Measurements from ENCODE around the gene RIPOR3.

Gene RIPOR3

GRCh38 chr20:50731055-50731929 lies 40.0 kb upstream of the RIPOR3 start, which contains the start of gene PARD6B:
Gene PARD6B, plus strand, starts transcription at chr20:50731580. Its CDS starts 207 bp downstream, at chr20:50731787.
- peak; percentile 100 for DNase-seq (ENCODE audit: low read depth)

GRCh38 chr20:50730765-50731054 lies 39.4 kb upstream of the RIPOR3 start:
- peak overlapping the region; percentile 61 for H3K4me3 ChIP-seq (ENCODE audit: low read length)
- TF ChIP-seq, protein P1, sequence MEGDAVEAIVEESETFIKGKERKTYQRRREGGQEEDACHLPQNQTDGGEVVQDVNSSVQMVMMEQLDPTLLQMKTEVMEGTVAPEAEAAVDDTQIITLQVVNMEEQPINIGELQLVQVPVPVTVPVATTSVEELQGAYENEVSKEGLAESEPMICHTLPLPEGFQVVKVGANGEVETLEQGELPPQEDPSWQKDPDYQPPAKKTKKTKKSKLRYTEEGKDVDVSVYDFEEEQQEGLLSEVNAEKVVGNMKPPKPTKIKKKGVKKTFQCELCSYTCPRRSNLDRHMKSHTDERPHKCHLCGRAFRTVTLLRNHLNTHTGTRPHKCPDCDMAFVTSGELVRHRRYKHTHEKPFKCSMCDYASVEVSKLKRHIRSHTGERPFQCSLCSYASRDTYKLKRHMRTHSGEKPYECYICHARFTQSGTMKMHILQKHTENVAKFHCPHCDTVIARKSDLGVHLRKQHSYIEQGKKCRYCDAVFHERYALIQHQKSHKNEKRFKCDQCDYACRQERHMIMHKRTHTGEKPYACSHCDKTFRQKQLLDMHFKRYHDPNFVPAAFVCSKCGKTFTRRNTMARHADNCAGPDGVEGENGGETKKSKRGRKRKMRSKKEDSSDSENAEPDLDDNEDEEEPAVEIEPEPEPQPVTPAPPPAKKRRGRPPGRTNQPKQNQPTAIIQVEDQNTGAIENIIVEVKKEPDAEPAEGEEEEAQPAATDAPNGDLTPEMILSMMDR (IDR thresholded peaks at IDR 0.05; ENCODE audit: insufficient read depth, low read depth, low read length, missing control alignments) = no peak

More at GRCh38 chr20:50731055-50731929, 40.0 kb upstream of the RIPOR3 start, which contains the start of gene PARD6B:
- TF ChIP-seq, protein P1 (IDR thresholded peaks at IDR 0.05; ENCODE audit: insufficient read depth, low read depth, low read length, missing control alignments) = no peak
- H3K4me3 ChIP-seq (ENCODE audit: low read length) = peak within 1 kb of the TSS; percentile 87

GRCh38 chr20:50729901-50730764 lies 38.8 kb upstream of the RIPOR3 start:
- TF ChIP-seq, protein P1 (IDR thresholded peaks at IDR 0.05; ENCODE audit: insufficient read depth, low read depth, low read length, missing control alignments) = no peak
- H3K4me3 ChIP-seq (ENCODE audit: low read length) = peak overlapping the region; percentile 61
- no peak for DNase-seq (ENCODE audit: low read depth)

More at GRCh38 chr20:50730765-50731054, 39.4 kb upstream of the RIPOR3 start:
- no peak for DNase-seq (ENCODE audit: low read depth)

GRCh38 chr20:50728981-50729874 lies 37.9 kb upstream of the RIPOR3 start:
- TF ChIP-seq, protein P1 (IDR thresholded peaks at IDR 0.05; ENCODE audit: insufficient read depth, low read depth, low read length, missing control alignments) = no peak
- no peak overlapping the region for H3K4me3 ChIP-seq (ENCODE audit: low read length)
- peak; percentile 95 for DNase-seq (ENCODE audit: low read depth)

- no peak overlapping the region for H3K4me3 ChIP-seq (ENCODE audit: low read length)
- TF ChIP-seq, protein P1 (IDR thresholded peaks at IDR 0.05; ENCODE audit: insufficient read depth, low read depth, low read length, missing control alignments) = no peak
- DNase-seq (ENCODE audit: low read depth) = no peak
Measured at GRCh38 chr20:50728486-50728980, 37.2 kb upstream of the RIPOR3 start.

Measured in epithelial cell of esophagus (primary cell).